WTC11 (cell line): Measurements from ENCODE around the gene MBD2. TPM values are rescaled to one million over a fixed set of nuclear protein-coding genes. Genes with fewer than 3 reads are reported as not detected.
A peak's percentile ranks its signal among the peaks of the same experiment; 100 is the strongest.

Experiments
- ATAC-seq: fragments of 200-7000 bp; cut with Tn5 transposase; 2 replicates; pipeline ENCODE4 v1.10.0; 2021; ENCODE audit warnings: mild to moderate bottlenecking, moderate library complexity
- CTCF ChIA-PET: fragments of 300-600 bp; sonication (Branson Sonifier 250); formaldehyde crosslinking; loops from one replicate; lab custom pipeline; 2021; ENCODE audit warnings: antibody characterized with exemption; lab: Charles Lee
- POLR2A ChIA-PET: fragments of 350-600 bp; sonication (Branson Sonifier 250); formaldehyde crosslinking; loops from one replicate; lab custom pipeline; 2021; ENCODE audit warnings: antibody characterized with exemption; lab: Charles Lee
- DNase-seq: peaks from one replicate; pipeline ENCODE4 v3.0.0; 2021; ENCODE audit warnings: low spot score
- H3K27ac Mint-ChIP-seq: 2 replicates; pipeline ENCODE4 v1.8.0; 2021; ENCODE audit warnings: mixed read lengths
- H3K27me3 Mint-ChIP-seq: 2 replicates; pipeline ENCODE4 v1.8.0; 2021; ENCODE audit warnings: low read depth, mild to moderate bottlenecking, moderate library complexity, mixed read lengths
- H3K36me3 Mint-ChIP-seq: 2 replicates; pipeline ENCODE4 v1.8.0; 2021; ENCODE audit warnings: mixed read lengths
- H3K4me1 Mint-ChIP-seq: 2 replicates; pipeline ENCODE4 v1.8.0; 2022; ENCODE audit warnings: mixed read lengths
- H3K4me3 Mint-ChIP-seq: 2 replicates; pipeline ENCODE4 v1.8.0; 2021; ENCODE audit warnings: mild to moderate bottlenecking, moderate library complexity, mixed read lengths
- H3K9me3 Mint-ChIP-seq: 2 replicates; pipeline ENCODE4 v1.8.0; 2021; ENCODE audit warnings: mixed read lengths
- AR ChIP-seq: fragments of 250-450 bp; sonication (Bioruptor Pico); IDR thresholded peaks from 2 replicates; pipeline ENCODE4 v1.9.0; 2021; ENCODE audit warnings: mild to moderate bottlenecking
- ATF1 ChIP-seq: sonication (generic); formaldehyde crosslinking; IDR thresholded peaks from 2 replicates; pipeline ENCODE4 v1.8.1; 2023; ENCODE audit warnings: mild to moderate bottlenecking, moderate library complexity, missing genetic modification reagents
- ERG ChIP-seq: fragments of 250-450 bp; sonication (Bioruptor Pico); IDR thresholded peaks from 2 replicates; pipeline ENCODE4 v1.8.0; 2021; ENCODE audit warnings: mild to moderate bottlenecking
- ESRRA ChIP-seq: sonication (generic); formaldehyde crosslinking; IDR thresholded peaks from 2 replicates; pipeline ENCODE4 v1.8.1; 2022; ENCODE audit warnings: mild to moderate bottlenecking, missing genetic modification reagents, borderline replicate concordance
- JUN ChIP-seq: sonication (generic); formaldehyde crosslinking; IDR thresholded peaks from 2 replicates; pipeline ENCODE4 v1.8.0; 2023; ENCODE audit warnings: mild to moderate bottlenecking, missing genetic modification reagents
- NFE2L1 ChIP-seq: sonication (generic); formaldehyde crosslinking; IDR thresholded peaks from 2 replicates; pipeline ENCODE4 v1.8.1; 2023; ENCODE audit warnings: missing genetic modification reagents
- NR3C1 ChIP-seq: sonication (generic); formaldehyde crosslinking; conservative IDR thresholded peaks from 2 replicates; pipeline ENCODE4 v1.8.1; 2023; ENCODE audit warnings: low read depth, mild to moderate bottlenecking, missing genetic modification reagents
- SMAD3 ChIP-seq: sonication (generic); formaldehyde crosslinking; IDR thresholded peaks from 2 replicates; pipeline ENCODE4 v1.8.0; 2022; ENCODE audit warnings: missing genetic modification reagents, mild to moderate bottlenecking, borderline replicate concordance
- USF2 ChIP-seq: sonication (generic); formaldehyde crosslinking; IDR thresholded peaks from 2 replicates; pipeline ENCODE4 v1.8.1; 2023; ENCODE audit warnings: mild to moderate bottlenecking, missing genetic modification reagents, moderate library complexity
- ZNF121 ChIP-seq: sonication (generic); formaldehyde crosslinking; IDR thresholded peaks from 2 replicates; pipeline ENCODE4 v1.8.0; 2023; ENCODE audit warnings: missing genetic modification reagents
- ZNF263 ChIP-seq: sonication (generic); formaldehyde crosslinking; IDR thresholded peaks from 2 replicates; pipeline ENCODE4 v1.8.1; 2022; ENCODE audit warnings: low read depth, mild to moderate bottlenecking, moderate library complexity, missing genetic modification reagents
- ZNF416 ChIP-seq: fragments of 250-450 bp; sonication (Bioruptor Pico); IDR thresholded peaks from 2 replicates; pipeline ENCODE4 v1.9.0; 2021; ENCODE audit warnings: mild to moderate bottlenecking, inconsistent platforms
- ZNF532 ChIP-seq: fragments of 250-450 bp; sonication (Bioruptor Pico); IDR thresholded peaks from 2 replicates; pipeline ENCODE4 v1.9.0; 2021; ENCODE audit warnings: mild to moderate bottlenecking, borderline replicate concordance
- total RNA-seq: library from RNA; stranded (reverse); gene quantifications from 3 replicates; pipeline ENCODE4 v1.2.3, GENCODE V29; 2021

The MBD2 gene
- total RNA-seq, 1 experiment from 2014 or later: 42.7 TPM

- no peak for ATAC-seq
- no peak for DNase-seq
- Mint-ChIP-seq H3K27me3 (no peaks in the 10 kb centered on the region), H3K4me3 (no peak overlapping the region)
- no peak for TF ChIP-seq SMAD3 (CRISPR knock-in tag)
- no peak for TF ChIP-seq ESRRA (CRISPR knock-in tag)
- TF ChIP-seq ERG (CRISPR knock-in tag): no peak
- TF ChIP-seq, all 79 proteins: peak for 0
- no peaks in the 10 kb centered on the region for H3K36me3 Mint-ChIP-seq
- POLR2A ChIA-PET: interaction anchor here (1.5 kb wide), 1 partner anchor 31 kb away, joined by 4 read pairs; the partner anchor contains the start of gene POLI
- CTCF ChIA-PET: interaction anchor here (0.8 kb wide), 1 partner anchor 14 kb away, joined by 3 read pairs; the partner anchor contains the start of gene MBD2
- H3K27ac Mint-ChIP-seq: no peak overlapping the region
- peaks cover 8% of the 10 kb centered on the region for H3K4me1 Mint-ChIP-seq
- H3K9me3 Mint-ChIP-seq: no peaks in the 10 kb centered on the region; the same call in 1 of the 2 replicates
Measured at GRCh38 chr18:54239091-54239490, 14.6 kb upstream of the MBD2 start.

GRCh38 chr18:54238173-54238936, 13.9 kb upstream of the MBD2 start:
- no peak for ATAC-seq
- no peaks in the 10 kb centered on the region for H3K36me3 Mint-ChIP-seq
- POLR2A ChIA-PET: interaction anchor here (1.0 to 1.5 kb wide), 2 partner anchors 13 to 31 kb away, joined by 4 read pairs; partner anchors contain the start of gene POLI
- H3K27me3 Mint-ChIP-seq: no peaks in the 10 kb centered on the region
- no peaks in the 10 kb centered on the region for H3K9me3 Mint-ChIP-seq
- no peak for DNase-seq
- H3K4me1 Mint-ChIP-seq: peaks cover 8% of the 10 kb centered on the region
- no peak for TF ChIP-seq NR3C1 (CRISPR knock-in tag)
- TF ChIP-seq AR (CRISPR knock-in tag): no peak
- TF ChIP-seq NFE2L1 (CRISPR knock-in tag): no peak
- no peak for TF ChIP-seq ZNF532
- no peak for TF ChIP-seq JUN (CRISPR knock-in tag)
- TF ChIP-seq ZNF416 (CRISPR knock-in tag): no peak
- no peak for TF ChIP-seq USF2 (CRISPR knock-in tag)
- no peak for TF ChIP-seq ATF1
- TF ChIP-seq ZNF263: no peak
- no peak for TF ChIP-seq ZNF121
- TF ChIP-seq SMAD3 (CRISPR knock-in tag): no peak
- H3K4me3 Mint-ChIP-seq: no peak overlapping the region
- 0 out of 2 replicates have a peak overlapping the region, but pooled peaks have one; percentile 68 for H3K27ac Mint-ChIP-seq
- CTCF ChIA-PET: interaction anchor here (0.8 kb wide), 1 partner anchor 14 kb away, joined by 3 read pairs; the partner anchor contains the start of gene MBD2
